ENCODE measurements around the gene SHISA8.

SHISA8 gene

DNA sequence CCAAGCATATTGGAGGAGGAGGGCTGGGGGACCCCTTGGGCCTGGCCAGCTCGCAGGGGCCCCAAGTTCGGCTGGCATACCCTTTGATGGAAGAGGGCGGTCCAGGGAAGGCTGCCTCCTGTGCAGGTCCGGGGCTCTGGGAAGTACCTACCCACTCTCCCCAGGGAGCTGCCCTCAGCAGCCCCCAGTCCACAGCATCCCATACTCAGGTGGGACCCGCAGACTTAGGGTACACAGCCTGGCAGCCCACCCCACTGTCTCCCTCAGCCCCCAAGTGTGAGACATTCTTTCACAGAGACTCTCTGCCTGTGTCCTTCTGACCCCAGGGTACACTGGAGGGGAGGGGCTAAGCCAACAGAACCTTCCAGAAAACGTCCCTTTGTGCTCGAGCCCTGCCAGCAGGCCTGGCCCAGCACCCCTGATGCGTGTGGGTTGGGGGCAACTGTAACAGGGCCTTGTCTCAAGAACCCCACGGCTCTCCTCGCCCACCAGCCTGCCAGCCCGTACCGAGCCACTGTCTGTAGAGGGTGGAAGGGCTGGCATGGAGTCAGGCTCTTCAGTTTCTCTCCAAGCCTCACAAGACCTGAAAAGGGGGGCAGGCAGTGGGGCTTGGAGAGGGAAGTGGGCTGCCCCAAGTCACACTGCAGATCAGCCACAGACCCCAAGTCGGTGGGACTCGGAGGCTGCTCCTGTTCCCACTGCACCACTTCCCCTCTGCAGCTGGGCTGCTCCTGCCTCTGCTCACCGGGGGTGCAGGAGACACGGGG lies 18.7 kb upstream of the SHISA8 start:
- DNase-seq (ENCODE audit: low read depth, low spot score), result no peak

DNA sequence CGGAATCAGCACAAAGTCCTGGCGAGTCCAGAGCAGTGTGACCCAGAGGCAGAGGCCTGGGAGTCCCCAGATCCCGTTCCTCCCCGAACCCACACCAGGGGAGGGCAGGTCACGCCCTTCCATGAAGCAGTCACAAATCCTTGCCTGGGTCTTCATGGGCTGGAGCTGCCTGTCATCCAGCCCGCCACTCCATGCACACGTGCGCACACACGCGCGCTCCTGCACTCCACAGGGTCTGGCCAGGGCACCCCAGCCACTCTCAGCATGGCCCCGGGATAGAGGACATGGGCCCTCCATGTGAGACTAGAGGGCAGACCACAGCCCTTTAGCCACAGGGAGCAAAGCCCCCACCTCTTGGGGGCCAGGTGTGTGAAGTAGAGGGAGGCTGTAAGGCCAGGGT lies 17.5 kb upstream of the SHISA8 start:
- no peak for DNase-seq (ENCODE audit: low read depth, low spot score)

DNA sequence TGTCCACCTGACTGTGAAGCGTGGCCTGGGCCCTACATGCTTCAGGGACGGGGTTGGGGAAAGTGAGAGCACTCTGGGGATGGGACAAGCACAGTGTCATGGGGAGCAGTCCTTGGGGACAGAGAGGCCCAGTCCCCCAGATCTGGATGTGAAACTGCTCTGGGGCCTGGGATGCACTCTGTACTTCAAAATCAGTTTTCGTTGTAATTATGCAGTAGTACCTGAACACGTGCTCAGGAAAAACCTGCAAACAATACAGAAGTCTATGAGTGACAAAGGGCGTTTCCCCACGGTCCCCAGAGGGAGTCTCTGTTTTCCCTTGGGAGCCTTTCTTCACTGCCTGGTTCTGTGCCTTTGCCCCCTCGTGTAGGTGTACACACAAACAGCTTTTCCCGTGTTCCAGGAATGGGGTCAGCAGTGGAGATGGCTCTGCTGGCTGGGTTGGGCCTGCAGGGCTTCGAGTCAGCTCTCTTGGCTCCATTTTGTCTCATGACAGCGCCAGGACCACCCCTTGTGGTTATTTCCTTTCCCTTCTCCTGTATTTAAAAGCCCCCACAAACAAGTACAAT lies 16.9 kb upstream of the SHISA8 start:
- no peak for DNase-seq (ENCODE audit: low read depth, low spot score)

DNA sequence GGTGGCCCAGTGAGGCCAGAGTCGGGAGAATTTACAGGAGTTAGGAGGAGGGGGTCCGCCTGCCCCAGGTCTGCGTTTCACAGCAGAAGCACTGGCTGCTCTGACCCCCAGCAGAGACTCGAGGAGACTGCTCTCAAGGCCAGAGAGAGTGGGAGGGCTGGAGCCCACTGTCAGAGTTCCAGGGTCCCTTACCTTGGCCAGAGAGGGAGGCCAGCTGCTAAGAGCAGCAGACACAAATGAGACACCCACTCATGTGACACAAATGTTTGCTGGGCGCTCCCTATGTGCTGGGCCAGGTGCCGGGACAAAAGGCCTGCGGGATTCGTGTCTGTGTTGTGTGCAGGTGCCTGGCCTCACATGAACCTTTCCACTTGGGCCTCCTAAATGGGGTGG lies 14.5 kb upstream of the SHISA8 start:
- DNase-seq (ENCODE audit: low read depth, low spot score), result no peak

DNA sequence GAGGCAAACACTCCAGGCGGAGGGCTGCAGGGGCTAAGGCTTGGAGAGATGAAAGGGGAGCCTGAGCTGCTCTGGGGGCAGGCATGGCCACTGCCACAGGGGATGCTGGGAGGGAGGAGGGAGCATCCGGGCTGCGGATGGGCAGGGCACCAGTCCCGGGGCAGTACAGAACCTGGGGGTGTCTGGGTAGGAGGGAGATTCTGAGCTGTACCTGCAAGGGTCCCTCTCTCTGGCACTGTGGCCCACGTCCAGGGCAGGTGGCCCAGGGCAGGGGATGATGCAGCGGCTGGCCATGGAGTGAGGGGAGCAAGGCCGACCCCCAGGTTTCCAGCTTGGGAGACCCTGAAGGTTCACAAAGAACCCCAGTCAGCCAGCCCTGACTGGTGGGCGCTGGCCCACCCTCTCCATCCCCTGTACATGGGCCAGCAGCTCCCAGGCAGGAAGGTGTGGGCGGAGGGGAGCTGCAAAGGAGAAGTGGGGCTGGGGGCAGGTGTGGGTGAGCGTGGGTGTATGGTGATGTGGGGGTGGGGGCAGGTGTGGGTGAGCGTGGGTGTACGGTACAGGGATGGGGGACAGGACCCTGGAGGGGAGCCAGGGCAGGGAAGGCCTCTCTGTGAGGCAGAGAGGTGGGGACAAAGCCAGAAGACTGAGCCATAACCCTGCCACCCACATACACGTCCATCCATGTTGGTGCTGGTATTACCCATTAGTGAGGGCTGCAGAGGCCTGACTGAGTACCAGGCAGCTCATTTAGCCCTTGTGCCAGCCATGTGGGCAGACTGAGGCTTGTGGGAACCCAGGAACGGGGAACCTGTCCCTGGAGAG lies 13.9 kb upstream of the SHISA8 start:
- no peak for DNase-seq (ENCODE audit: low read depth, low spot score)

DNA sequence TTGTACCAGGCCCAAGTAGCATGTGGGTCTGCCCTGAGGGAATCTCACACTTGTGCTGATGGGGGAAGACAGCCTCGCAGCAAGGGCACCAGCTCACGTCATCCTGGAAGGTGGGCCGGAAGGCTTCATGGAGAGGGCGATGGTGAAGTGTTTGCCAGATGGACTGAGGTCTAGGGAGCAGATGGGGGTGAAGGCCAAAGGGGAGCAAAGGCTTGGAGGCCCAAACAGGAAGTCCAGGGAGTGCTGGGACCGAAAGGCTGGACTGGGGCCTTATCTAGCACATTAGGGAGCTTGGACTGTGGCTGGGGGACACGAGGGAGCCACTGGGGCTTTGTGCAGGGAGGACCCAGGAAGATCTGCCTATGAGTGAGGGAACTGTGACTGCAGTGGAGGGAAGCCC lies 12.9 kb upstream of the SHISA8 start:
- no peak for DNase-seq (ENCODE audit: low read depth, low spot score)

DNA sequence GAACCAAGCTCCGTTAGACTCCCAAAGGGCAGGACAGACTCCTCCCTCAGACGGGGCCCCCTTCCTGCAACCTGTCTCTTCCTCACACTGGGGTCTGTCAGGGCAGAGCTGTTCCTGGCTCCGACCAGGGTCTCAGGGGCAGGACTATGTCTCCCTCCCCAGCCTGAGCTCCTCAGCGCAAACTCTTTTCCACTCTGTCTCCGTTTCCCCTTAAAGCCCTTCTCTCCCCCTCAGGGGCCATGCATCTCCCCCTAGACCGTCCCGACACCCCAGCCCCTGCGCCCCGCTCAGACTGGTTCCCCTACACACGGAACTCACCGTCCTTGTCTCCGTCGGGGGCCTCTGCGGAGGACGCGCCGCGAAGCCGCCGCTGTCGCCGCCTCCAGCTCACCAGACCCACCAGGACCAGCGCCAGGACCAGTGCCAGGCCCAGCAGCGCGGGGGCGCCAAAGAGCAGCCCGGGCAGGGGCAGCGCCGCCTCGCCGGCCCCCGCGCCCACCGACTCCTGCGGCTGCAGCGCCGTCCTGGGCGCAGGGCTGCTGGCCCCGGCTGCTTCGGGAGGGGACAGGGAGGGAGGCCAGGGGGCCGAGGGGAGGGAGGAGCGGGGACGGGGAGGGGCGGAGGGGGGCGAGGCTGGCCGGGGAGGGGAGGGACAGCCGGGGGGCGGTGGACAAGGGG lies 11.0 kb upstream of the SHISA8 start:
- peak; percentile 77 for DNase-seq (ENCODE audit: low read depth, low spot score)

DNA sequence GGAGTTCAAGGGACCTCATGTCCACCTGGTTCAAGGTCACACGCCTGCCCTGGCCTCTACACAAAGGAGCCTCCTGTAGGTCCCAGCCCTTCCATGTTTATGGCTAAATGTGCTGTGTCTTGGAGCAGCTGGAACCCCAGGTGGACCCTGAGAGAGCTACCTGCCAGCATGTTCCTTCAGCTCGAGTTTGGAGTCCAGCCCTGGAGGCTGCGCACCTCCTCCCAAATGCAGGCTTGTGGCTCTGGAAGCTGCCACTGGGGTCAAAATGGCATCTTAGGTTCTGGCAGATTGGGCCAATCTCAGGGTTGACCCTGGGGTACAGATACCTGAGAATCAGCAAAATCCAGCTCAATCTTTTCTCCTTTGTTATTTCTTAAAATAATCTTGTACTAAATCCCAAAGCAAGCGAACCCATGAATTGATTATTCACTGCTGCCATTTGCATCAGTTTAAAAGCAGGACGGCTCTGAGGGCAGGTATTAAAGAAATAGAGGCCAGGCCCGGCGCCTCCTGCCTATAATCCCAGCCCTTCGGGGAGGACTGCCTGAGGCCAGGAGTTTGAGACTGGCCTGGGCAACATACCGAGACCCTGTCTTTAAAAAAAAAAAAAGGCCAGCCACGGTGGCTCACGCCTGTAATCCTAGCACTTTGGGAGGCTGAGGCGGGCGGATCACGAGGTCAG lies 8.9 kb upstream of the SHISA8 start:
- no peak for DNase-seq (ENCODE audit: low read depth, low spot score)

DNA sequence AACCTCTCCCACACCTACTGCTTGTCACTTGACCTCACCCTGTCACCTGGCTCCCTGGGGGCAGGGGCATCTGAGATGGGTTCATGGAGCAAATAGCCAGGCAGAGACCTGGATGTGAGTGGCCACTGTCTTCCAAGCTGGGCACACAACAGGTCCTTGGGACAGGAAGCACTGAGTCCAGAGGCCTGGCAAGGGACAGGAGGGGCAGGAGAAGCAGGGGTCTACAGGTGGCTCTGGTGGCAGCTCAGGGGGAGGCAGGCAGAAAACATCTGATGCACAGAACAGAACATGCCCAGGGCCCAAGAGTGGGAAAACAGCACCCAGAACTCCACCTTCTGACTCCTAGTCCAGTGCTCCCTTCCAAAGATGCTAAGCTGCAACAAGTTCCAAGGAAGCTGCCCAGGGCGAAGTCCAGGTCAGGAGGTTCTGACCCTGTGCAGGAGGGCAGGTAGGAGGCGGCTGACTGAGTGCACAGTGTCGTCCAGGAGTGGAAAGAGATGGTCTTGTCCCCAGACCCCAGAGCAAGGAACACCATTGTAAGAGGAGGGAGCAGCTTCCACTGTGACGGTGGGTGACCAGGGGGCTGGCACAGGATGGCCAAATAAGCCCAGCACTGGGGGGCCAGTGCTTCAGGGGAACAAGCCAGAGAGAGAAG lies 8.2 kb upstream of the SHISA8 start:
- DNase-seq (ENCODE audit: low read depth, low spot score), result no peak

DNA sequence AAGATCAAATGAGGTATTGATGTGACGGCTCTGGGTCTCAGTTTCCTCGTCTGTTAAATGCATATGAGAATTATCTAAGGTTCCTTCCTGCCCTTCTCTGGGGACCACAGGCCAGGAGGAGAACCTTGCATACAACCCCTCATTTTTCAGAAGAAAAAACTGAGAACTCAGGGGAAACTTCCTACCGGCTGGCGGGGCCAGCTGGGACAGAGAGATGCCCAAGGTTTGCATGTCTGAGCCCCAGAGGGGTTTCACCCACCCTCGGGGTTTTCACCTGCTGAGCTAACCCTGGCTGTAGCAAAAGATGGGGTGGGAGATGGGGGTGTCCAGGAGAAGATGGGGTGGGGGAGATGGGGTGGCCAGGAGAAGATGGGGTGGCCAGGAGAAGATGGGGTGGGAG lies 7.5 kb upstream of the SHISA8 start:
- no peak for DNase-seq (ENCODE audit: low read depth, low spot score)

DNA sequence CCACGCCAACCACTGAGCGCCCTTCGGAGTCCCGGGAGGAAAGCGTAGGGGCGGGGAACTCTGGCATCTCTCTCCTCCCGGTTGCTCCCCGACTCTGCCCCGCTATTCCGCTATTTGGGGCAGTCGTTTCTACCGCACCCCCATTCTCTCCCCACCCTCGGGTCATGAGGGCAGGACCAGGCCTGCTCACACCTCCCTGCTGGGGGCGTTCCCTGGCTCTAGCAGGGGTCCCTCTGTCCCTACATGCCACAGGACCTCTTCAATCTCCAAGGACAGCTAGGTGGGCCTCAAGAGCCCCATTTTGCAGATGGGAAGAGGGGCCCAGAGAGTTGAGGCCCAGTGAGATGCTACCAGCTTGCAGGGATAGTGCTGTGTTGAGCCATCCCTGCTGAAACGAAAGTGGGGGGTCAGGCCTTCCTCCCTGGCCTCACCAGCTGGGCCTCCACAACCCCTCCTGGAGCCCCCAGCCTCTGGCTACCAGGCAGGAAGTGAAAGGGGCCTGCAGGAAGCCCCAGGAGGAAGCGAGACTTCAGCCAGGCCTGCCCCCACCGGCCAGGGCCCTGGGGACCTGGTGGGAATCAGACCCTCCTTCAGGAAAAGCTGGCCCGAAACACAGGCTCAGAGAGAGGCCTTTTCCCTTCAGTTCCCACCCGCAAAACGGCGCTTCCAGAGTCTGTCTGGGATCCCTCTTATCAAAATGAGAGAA lies 5.5 kb upstream of the SHISA8 start:
- DNase-seq (ENCODE audit: low read depth, low spot score), result no peak

DNA sequence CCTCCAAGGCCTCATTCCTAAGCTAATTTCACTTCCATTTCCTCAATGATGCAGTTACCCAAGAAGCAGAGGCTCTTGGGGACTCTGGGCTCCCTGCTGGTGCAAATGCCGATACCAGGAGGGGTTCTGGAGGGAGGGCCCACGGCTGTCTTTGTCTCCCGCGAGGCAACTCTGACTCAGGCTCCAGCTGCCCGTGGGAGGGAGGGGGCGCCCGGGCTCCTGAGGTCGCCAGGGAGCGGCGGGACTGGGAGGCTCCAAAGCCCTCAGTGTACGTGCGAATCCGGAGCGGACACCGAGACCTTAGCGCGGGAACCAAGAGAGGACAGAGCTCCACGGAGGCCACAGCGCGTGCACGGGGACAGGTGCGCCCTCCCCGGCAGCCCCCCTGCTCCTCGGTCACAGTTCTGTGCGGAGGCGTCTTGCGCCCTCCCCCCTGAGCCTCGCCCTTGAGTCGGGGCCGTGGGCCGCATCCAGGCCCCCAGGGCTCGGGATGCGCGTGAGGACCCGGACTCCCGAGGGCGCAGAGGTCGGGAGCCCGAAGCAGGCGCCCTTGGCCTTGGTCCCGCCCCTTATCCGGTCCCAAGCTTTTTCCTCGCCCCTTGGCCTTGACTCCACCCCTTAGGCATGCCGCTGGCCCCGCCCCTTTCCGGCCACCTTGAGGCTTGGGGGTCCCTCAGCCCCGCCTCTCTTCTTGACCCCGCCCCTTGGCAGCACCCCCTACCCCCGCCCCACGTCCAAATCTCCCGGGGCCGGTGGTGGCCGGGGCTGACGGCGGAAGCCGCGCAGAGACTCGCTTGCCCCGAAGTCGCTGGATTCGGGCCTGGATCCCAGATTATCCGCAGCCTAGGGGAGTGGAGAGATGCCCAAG lies 4.7 kb upstream of the SHISA8 start:
- DNase-seq (ENCODE audit: low read depth, low spot score), result peak; percentile 53

DNA sequence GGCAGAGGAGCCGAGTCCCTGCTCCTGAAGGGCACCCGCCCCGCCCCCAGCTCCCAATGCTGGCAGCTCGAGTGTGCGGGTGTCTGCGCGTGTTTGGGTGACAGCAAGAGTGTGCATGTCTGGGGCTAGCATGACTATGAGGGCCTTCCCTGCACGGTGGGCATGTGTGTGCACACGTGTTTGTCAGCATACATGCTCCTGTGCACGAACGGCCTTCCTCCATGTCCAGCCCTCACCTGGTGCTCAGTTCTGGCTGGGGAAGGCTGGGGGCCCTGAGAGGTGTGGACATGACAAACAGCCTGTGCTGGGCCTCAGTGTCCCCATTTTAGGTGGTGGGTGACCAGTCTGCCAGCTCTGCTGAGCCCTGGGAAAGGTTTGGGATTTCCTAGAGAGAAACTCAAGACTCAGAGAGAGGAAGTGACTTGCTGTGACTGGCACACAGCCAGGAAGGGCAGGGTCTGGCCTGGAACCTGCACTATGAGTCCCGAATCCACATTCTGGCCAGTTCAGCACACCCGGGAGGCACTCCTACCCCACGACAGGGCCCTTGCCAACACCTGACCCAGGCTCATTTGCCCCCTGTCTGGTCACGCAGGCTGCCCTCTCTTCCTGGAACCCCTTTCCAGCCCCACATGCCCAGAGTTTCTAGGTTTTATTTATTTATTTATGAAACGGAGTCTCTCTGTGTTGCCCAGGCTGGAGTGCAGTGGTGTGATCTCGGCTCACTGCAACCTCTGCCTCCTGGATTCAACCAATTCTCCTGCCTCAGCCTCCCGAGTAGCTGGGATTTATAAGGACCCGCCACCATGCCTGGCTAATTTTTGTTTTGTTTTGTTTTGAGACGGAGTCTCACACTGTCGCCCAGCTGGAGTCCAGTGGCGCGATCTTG lies 3.3 kb upstream of the SHISA8 start:
- peak; percentile 58 for DNase-seq (ENCODE audit: low read depth, low spot score)

DNA sequence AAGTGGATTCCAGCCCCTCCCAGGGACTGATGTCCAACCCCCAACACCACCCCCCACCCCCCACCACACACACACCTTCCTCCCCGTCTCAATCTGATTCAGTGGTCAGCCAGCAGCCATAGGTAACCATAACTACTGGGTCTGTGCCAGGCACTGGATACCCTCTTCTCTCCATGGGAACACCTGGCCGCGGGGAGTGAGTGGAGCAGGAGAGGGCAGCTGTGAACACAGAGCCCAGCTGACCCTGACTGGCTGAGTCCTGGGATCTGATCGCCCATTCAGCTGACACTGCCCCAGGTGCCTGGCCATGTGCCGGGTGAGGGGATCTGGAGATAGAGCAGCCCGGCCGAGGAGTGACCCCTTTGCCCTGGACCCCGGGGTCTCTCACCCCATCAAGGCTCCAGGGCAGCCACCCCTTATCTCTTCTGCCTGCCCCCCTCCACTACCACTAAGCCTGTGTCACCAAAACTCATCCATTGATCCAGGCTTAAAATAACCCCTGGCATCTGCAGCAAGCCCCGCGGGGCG lies 2.6 kb upstream of the SHISA8 start:
- DNase-seq (ENCODE audit: low read depth, low spot score), result no peak

DNA sequence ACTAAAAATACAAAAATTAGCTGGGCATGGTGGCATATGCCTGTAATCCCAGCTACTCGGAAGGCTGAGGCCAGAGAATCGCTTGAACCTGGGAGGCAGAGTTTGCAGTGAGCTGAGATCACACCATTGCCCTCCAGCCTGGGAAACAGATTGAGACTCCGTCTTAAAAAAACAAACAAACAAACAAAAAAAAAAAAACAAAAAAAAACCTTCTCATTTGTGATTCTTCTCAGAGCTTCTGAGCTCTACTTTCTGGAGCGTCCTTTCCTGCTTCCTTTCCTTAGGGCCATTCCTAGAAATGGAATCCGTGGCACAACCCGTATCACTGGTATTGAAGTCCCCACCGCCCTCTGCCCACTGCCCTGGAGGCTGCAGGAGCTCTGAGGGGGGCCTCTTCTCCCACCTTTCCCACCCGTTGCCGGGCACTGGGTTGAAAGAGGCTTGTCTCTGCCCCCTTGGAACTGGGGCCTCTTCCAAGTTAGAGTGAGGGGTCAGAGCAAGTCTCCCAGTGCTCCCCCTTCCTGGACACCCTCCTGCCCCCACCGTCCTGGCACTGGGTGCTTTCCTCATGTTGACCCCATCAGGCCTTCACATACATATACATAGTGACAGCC lies 2.0 kb upstream of the SHISA8 start:
- DNase-seq (ENCODE audit: low read depth, low spot score), result no peak

DNA sequence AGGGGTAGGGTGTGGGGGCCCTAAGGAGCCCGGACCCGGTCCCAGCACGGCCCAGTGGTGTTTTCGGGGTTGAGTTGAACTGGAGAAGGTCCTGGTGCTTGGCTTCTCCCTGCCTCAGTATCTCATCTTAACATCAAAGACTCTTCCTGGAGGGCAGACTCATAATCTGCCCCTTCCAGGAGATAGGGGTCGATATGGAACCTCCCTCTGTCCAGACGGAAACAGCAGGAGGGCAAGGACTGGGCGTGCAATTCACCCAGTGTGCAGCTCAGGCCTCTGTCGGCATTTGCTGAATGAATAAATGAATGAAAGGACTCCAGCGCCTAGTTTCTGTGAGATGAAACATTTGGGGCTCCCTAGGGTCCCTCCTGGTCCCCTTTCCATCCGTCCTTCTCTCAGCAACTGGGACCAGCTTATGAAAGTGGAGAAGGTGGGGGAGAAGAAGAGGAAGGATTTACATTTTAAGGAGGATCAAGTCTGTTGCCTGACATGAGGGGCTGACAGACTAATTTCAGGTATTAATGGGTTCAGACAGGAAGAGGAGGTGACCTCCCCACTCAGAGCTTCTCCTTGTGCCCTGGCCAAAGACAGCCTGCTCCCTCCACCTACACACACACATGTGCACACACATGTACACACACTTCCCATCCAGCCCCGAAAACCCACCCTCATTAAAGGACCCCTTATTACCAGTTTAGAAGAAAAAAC lies 1.1 kb upstream of the SHISA8 start:
- DNase-seq (ENCODE audit: low read depth, low spot score), result no peak

DNA sequence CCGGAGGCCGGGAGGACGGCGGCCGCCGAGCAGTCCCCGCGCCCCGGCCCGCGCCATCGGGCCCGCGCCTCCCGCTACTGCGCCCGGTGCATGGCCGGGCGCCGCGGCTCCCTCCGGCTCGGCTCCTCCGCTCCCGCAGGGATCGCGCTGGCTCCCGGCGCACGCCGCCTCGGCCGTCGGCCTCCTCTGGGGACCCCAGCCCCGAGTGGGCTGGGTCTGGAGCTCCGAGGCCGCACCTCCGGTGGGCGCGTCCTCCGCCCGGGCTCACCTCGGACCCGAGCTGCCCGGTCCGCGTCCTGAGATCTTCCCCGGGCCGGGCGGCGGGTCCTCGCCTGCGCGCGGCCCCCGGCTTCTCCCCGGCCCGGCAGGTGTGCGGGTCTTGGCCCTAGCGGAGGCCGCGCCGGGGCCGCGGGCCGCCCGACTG lies 251 bp downstream of the SHISA8 start:
- no peak for DNase-seq (ENCODE audit: low read depth, low spot score)

All from astrocyte of the hippocampus (primary cell).